GM12865 (cell line): ENCODE results near the gene AQP10.
"Not testable (repeated sequence)": the region's sequence is repeated elsewhere in the genome, so short reads cannot be mapped to it uniquely, and the experiment has no call there.

Experiments used
- DNase-seq: peaks from one replicate; pipeline ENCODE4 v3.0.0; 2010; ENCODE audit warnings: low read depth
- H3K4me3 ChIP-seq: 2 replicates; pipeline ENCODE4 v1.5.1; 2011; ENCODE audit warnings: mild to moderate bottlenecking, low read depth, low read length, control low read depth
- CTCF ChIP-seq: IDR thresholded peaks from 2 replicates; pipeline ENCODE4 v1.5.1; 2011; ENCODE audit warnings: low read length, control low read depth, low read depth, inconsistent platforms; ENCODE audit not compliant: insufficient read depth; ENCODE audit errors: missing control alignments

The AQP10 gene, protein sequence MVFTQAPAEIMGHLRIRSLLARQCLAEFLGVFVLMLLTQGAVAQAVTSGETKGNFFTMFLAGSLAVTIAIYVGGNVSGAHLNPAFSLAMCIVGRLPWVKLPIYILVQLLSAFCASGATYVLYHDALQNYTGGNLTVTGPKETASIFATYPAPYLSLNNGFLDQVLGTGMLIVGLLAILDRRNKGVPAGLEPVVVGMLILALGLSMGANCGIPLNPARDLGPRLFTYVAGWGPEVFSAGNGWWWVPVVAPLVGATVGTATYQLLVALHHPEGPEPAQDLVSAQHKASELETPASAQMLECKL

DNA sequence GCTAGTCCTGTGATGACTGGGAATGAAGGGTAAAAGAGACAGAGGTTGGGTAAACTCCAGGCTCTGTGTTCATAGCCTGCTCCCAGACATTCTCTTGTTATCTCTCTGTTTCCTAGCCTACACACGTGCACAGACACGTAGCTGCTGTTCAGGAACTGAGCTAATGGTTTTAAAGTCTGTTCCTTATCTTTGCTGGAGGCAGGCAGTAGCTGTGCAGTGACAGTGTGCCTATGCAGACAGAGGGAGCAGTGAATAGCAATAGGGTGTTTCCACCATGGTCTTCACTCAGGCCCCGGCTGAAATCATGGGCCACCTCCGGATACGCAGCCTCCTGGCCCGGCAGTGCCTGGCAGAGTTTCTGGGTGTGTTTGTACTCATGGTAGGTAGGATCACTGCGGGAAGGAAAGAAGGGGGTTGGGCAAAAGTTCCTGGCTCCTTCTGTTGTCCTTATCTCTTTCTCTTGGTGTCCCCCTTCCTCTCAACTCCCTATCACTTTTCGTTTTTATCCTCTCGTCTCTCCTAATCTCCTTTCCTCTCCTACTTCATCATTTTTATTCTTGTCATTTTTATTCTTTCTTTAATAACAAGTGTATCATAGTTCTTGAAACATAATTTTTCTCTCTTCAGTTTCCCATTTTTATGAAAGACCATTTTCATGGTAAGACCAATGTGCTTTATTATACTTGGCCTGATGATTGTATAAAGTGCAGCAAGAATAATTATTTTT lies at the start of gene AQP10:
Gene AQP10, plus strand, starts transcription at position 212 of the 727 bp plus-strand sequence. Its CDS starts 63 bp downstream, at position 275.
- no peak for DNase-seq
- no peak within 1 kb of the TSS for H3K4me3 ChIP-seq

DNA sequence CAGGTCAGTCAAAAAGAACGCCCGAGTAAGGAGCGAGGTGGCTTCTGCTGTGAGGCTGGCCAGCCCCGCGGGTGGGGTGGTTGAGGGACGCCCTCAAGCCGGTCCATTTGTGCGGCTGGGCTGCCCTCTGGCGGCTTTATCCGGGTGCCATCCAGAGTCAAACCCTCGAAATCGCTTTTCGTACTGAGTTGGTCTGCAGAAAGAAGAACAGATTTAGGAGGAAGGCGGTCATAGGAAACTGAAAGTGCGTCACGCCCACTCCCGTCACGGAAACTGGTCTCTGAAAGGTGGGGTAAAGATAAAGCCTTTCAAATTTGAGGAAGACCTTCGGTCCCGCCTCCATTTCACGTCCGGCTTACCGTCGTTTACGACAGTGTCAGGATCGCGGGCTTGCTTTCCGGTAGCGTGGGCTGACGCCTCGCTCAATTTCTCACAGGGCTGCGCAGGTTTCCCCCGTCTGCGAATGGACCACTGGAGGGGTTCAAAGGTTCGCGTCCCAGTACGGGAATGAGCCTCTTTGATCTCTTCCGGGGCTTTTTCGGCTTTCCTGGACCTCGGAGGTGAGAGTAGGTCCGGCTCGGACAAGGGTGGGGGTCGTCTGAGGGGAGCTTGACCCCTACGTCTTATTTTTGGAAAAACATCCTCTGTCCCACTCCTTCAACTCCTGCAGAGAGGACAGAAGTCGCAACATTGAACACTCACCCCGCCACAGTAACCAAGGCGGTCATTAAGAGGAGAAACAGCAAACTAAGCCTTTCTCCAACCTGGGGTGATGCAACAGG lies 48.5 kb upstream of the AQP10 start, which contains the start of gene HAX1:
Gene HAX1, plus strand, starts transcription at position 413 of the 782 bp plus-strand sequence. Its CDS starts 95 bp downstream, at position 508.
- DNase-seq, result peak; percentile 99
- H3K4me3 ChIP-seq, result peak within 1 kb of the TSS; percentile 77
- peak; percentile 73 for TF ChIP-seq CTCF

More for the DNA sequence above, at the start of gene AQP10:
- TF ChIP-seq CTCF, result no peak

- DNase-seq, result no peak
- no peak for TF ChIP-seq CTCF
- H3K4me3 ChIP-seq, result peak overlapping the region; percentile 77
Observed at GRCh38 chr1:154272999-154273563, 47.8 kb upstream of the AQP10 start.

GRCh38 chr1:154276797-154277196 lies 44.1 kb upstream of the AQP10 start:
- TF ChIP-seq CTCF, result peak; percentile 23
- peak; percentile 9 for DNase-seq
- H3K4me3 ChIP-seq, result no peak overlapping the region

GRCh38 chr1:154287591-154287990 lies 33.3 kb upstream of the AQP10 start:
- H3K4me3 ChIP-seq, DNase-seq: not testable (repeated sequence)

GRCh38 chr1:154288661-154289060 lies 32.2 kb upstream of the AQP10 start:
- H3K4me3 ChIP-seq, result no peak overlapping the region
- no peak for TF ChIP-seq CTCF
- no peak for DNase-seq
